ENCODE data around the gene INPP5A.

Gene INPP5A

GRCh38 chr10:132648072-132648850 lies 110.7 kb downstream of the INPP5A start:
- no peak for DNase-seq (ENCODE audit: low spot score)

- DNase-seq (ENCODE audit: low spot score), result no peak
Observed at GRCh38 chr10:132648851-132649528, 111.4 kb downstream of the INPP5A start.

- no peak for DNase-seq (ENCODE audit: low spot score)
Observed at GRCh38 chr10:132649651-132650360, 112.2 kb downstream of the INPP5A start.

GRCh38 chr10:132650611-132651250 lies 113.1 kb downstream of the INPP5A start:
- DNase-seq (ENCODE audit: low spot score), result no peak

- no peak for DNase-seq (ENCODE audit: low spot score)
Observed at GRCh38 chr10:132651511-132652029, 114.0 kb downstream of the INPP5A start.

- DNase-seq (ENCODE audit: low spot score), result no peak
Observed at GRCh38 chr10:132652446-132652845, 114.9 kb downstream of the INPP5A start.

- no peak for DNase-seq (ENCODE audit: low spot score)
Observed at GRCh38 chr10:132652936-132653590, 115.5 kb downstream of the INPP5A start.

GRCh38 chr10:132653721-132654120 lies 116.1 kb downstream of the INPP5A start:
- DNase-seq (ENCODE audit: low spot score), result no peak

- DNase-seq (ENCODE audit: low spot score), result no peak
Observed at GRCh38 chr10:132654121-132654571, 116.6 kb downstream of the INPP5A start.

- peak; percentile 96 for DNase-seq (ENCODE audit: low spot score)
Observed at GRCh38 chr10:132654708-132655661, 117.4 kb downstream of the INPP5A start.

GRCh38 chr10:132655735-132656134 lies 118.1 kb downstream of the INPP5A start:
- no peak for DNase-seq (ENCODE audit: low spot score)

GRCh38 chr10:132656283-132657126 lies 118.9 kb downstream of the INPP5A start:
- DNase-seq (ENCODE audit: low spot score), result no peak

- DNase-seq (ENCODE audit: low spot score), result no peak
Observed at GRCh38 chr10:132657127-132657706, 119.6 kb downstream of the INPP5A start.

GRCh38 chr10:132657748-132658147 lies 120.2 kb downstream of the INPP5A start:
- no peak for DNase-seq (ENCODE audit: low spot score)

- DNase-seq (ENCODE audit: low spot score), result no peak
Observed at GRCh38 chr10:132658546-132659205, 121.1 kb downstream of the INPP5A start.

- no peak for DNase-seq (ENCODE audit: low spot score)
Observed at GRCh38 chr10:132659206-132660091, 121.9 kb downstream of the INPP5A start.

GRCh38 chr10:132660385-132660784 lies 122.8 kb downstream of the INPP5A start:
- DNase-seq (ENCODE audit: low spot score), result no peak
